Heart left ventricle (tissue), 13 donors: ENCODE results near the gene RGPD4.

Experiments used
- POLR2A ChIP-seq, 2 donors: fragments of 450-650 bp; IDR thresholded peaks; one replicate each; pipeline ENCODE4 v1.6.1; 2017; ENCODE audit warnings: antibody characterized with exemption in 2 of 2, mild to moderate bottlenecking in 2 of 2, moderate library complexity in 2 of 2
- TF ChIP-seq, protein P1 (sequence below), 12 donors: fragments of 200-600 bp; sonication (generic) in 4 of 12; IDR thresholded peaks; one replicate each; pipeline versions ENCODE4 v1.5.0 to v1.8.0; 2018 to 2022; ENCODE audit warnings: antibody characterized with exemption in 12 of 12, mild to moderate bottlenecking in 5 of 12
- donor health status: ischemic (EF 13 %, LVEDD 7.1; RV severe dilation, severe dysfunction).
- donor health status: DM: no; HTN: yes; CAD: no.
- donor health status: DM: no; HTN: no; CAD: no.
- donor health status: ischemic (EF 25% LVEDD 6.9; RV normal size, moderate dysfunction).
- donor health status: ischemic (EF 25% LVEDD 5.7; RV mildly dilated, moderate dysfunction).
- donor health status: ischemic (EF 35%, LVEDD 5.7; RV mildly dilated, moderate dysfunction).
- donor health status: nonischemic (EF 11% LVEDD 7.7; RV severe dilation, severe dysfunction).
- donor health status: DM: yes; HTN: yes; CAD: no.
- donor health status: PGD.
- donor health status: ischemic (EF 29% LVEDD 5.4; RV normal size, mild dysfunction).
- donor health status: nonischemic (EF 23%, LVEDD 6.1; RV moderate dilation, normal function).

DNA sequence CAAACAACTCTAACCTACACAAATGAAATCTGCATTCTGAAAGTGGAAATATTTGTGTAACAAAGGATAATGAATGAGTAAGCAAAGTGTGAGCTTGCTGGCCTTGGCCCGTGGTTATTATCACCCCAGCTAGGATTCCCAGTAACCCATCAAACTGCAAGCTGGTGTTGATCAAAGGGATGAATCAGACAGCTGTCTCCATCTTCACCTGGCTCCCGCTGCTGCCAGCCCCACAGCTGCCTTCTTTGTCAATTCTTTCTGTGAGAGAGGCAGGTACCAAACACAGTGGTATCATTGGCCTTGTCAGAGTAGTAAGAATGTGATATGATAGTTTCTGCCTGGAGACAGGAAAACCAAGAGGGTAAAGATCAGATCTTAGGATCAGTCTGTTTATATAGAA lies 25.2 kb upstream of the RGPD4 start:
- TF ChIP-seq, protein P1, sequence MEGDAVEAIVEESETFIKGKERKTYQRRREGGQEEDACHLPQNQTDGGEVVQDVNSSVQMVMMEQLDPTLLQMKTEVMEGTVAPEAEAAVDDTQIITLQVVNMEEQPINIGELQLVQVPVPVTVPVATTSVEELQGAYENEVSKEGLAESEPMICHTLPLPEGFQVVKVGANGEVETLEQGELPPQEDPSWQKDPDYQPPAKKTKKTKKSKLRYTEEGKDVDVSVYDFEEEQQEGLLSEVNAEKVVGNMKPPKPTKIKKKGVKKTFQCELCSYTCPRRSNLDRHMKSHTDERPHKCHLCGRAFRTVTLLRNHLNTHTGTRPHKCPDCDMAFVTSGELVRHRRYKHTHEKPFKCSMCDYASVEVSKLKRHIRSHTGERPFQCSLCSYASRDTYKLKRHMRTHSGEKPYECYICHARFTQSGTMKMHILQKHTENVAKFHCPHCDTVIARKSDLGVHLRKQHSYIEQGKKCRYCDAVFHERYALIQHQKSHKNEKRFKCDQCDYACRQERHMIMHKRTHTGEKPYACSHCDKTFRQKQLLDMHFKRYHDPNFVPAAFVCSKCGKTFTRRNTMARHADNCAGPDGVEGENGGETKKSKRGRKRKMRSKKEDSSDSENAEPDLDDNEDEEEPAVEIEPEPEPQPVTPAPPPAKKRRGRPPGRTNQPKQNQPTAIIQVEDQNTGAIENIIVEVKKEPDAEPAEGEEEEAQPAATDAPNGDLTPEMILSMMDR (IDR thresholded peaks at IDR 0.05): no peak
- TF ChIP-seq POLR2A (IDR thresholded peaks at IDR 0.05): no peak
